Measurements from ENCODE around the gene BATF. TPM values are rescaled to one million over a fixed set of nuclear protein-coding genes. Genes with fewer than 3 reads are reported as not detected.

Gene BATF
- total and polyA plus RNA-seq, 4 experiments from 2014 or later: 17.1 to 53.8 (median 33.6) TPM

DNA sequence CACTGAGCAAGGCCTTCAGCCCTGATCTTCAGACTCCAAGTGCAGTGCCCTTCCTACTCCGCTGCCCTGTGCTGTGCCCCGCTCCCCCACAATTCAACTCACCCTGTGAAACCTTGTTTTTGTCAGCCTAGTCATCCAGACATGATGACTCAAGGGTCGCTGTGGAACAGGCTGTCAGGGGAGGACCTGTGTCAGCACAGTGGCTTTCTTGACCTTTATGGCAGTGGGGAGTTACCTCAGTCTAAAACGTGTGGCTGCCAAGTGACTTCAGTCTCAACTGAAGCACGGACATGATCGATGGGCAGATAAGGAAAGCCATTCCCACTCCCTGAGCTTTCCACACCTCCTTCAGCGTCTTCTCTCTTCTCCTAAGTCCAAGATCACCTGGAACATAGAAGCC, 39.8 kb downstream of the BATF start:
- ChIA-PET POLR2A (ENCODE audit: partially characterized antibody) (interaction anchor here (1.8 to 3.0 kb wide), 3 partner anchors 38 to 47 kb away, joined by 9 to 18 read pairs (median 10); partner anchors contain the start of gene BATF), CTCF (ENCODE audit: partially characterized antibody) (interaction anchor here (0.9 to 8.8 kb wide), 22 partner anchors 8 to 260 kb away, joined by 3 to 118 read pairs (median 10); partner anchors contain the start of gene BATF)
- H3K4me1 Mint-ChIP-seq: peaks cover 30 to 56% (median 37%) of the 10 kb centered on the region in 4 donors
- Histone ChIP-seq H3K9me3 (ENCODE audit: control insufficient read depth in 1 of 2, low read length in 2 of 2) (no peaks in the 10 kb centered on the region), H3K4me1 (ENCODE audit: insufficient read depth, low read length) (peaks cover 37% of the 10 kb centered on the region), H3K4me3 (ENCODE audit: low read length in 2 of 2) (no peak overlapping the region), H3K27ac (ENCODE audit: low read depth, low read length) (no peak overlapping the region), H3K36me3 (ENCODE audit: insufficient read depth, low read length) (no peaks in the 10 kb centered on the region), H3K27me3 (ENCODE audit: insufficient read depth, low read length) (no peaks in the 10 kb centered on the region)
- intact Hi-C loops (cut with micrococcal nuclease): loop anchor here (10.0 kb wide), 1 partner anchor 317 kb away; no protein-coding TSS in a partner anchor
- H3K36me3 Mint-ChIP-seq: peaks cover 1 to 3% of the 10 kb centered on the region in 2 donors
- no peaks in the 10 kb centered on the region for H3K9me3 Mint-ChIP-seq
- peak overlapping the region in 2 of 7 donors; percentile 30 to 82 for H3K27ac Mint-ChIP-seq
- peak overlapping the region in 1 of 8 donors; percentile 66 for H3K4me3 Mint-ChIP-seq
- H3K27me3 Mint-ChIP-seq: peaks cover 0 to 6% of the 10 kb centered on the region in 2 donors
- no peak for DNase-seq

DNA sequence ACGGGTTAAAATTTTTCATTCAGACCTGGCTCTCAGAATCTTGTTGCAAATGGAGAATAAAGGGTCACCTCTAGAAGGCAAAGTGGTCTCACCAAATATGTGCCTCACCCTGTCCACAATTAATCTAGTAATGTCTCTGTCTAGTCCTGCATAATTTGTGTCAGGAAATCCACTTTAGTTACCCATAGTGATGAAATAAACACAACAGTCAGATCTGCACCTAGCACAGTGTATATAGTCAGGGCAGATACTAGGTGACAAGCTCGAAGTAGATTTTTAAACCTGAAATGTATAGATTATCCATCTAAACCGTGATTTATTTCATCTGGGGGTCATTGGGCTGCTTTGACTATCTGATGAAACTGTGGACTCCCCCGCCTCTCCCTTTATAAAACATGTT, 40.2 kb downstream of the BATF start:
- Histone ChIP-seq H3K9me3 (ENCODE audit: control insufficient read depth in 1 of 2, low read length in 2 of 2) (no peaks in the 10 kb centered on the region), H3K4me3 (ENCODE audit: low read length in 2 of 2) (no peak overlapping the region), H3K27me3 (ENCODE audit: insufficient read depth, low read length) (no peaks in the 10 kb centered on the region), H3K27ac (ENCODE audit: low read depth, low read length) (no peak overlapping the region), H3K4me1 (ENCODE audit: insufficient read depth, low read length) (peaks cover 37% of the 10 kb centered on the region), H3K36me3 (ENCODE audit: insufficient read depth, low read length) (no peaks in the 10 kb centered on the region)
- H3K9me3 Mint-ChIP-seq: no peaks in the 10 kb centered on the region
- ChIA-PET POLR2A (ENCODE audit: partially characterized antibody) (interaction anchor here (2.2 to 3.0 kb wide), 2 partner anchors 39 to 47 kb away, joined by 9 to 18 read pairs; partner anchors contain the start of gene BATF), CTCF (ENCODE audit: partially characterized antibody) (interaction anchor here (1.4 to 8.8 kb wide), 17 partner anchors 8 to 431 kb away, joined by 3 to 118 read pairs (median 10); partner anchors contain the start of gene BATF)
- H3K4me1 Mint-ChIP-seq: peaks cover 30 to 56% (median 37%) of the 10 kb centered on the region in 4 donors
- peaks cover 0 to 6% of the 10 kb centered on the region in 2 donors for H3K27me3 Mint-ChIP-seq
- peaks cover 0 to 3% of the 10 kb centered on the region in 2 donors for H3K36me3 Mint-ChIP-seq
- H3K4me3 Mint-ChIP-seq: no peak overlapping the region
- peak overlapping the region in 3 of 7 donors; percentile 14 to 82 (median 30) for H3K27ac Mint-ChIP-seq
- intact Hi-C loops (cut with micrococcal nuclease): loop anchor here (10.0 kb wide), 1 partner anchor 318 kb away; no protein-coding TSS in a partner anchor
- DNase-seq: no peak

GRCh38 chr14:75563931-75564330, 41.7 kb downstream of the BATF start:
- peaks cover 44% of the 10 kb centered on the region for H3K4me1 ChIP-seq (ENCODE audit: insufficient read depth, low read length)
- no peaks in the 10 kb centered on the region for H3K9me3 ChIP-seq (ENCODE audit: control insufficient read depth in 1 of 2, low read length in 2 of 2)
- no peak overlapping the region for H3K4me3 ChIP-seq (ENCODE audit: low read length in 2 of 2)
- H3K4me3 Mint-ChIP-seq: no peak overlapping the region
- H3K27me3 ChIP-seq (ENCODE audit: insufficient read depth, low read length): no peaks in the 10 kb centered on the region
- POLR2A ChIA-PET (ENCODE audit: partially characterized antibody): no interaction called here
- DNase-seq: no peak
- H3K27ac Mint-ChIP-seq: peak overlapping the region in 2 of 7 donors; percentile 36 to 90
- H3K27ac ChIP-seq (ENCODE audit: low read depth, low read length): no peak overlapping the region
- peaks cover 34 to 69% (median 43%) of the 10 kb centered on the region in 4 donors for H3K4me1 Mint-ChIP-seq
- CTCF ChIA-PET (ENCODE audit: partially characterized antibody): interaction anchor here (1.2 to 8.8 kb wide), 9 partner anchors 9 to 432 kb away, joined by 3 to 118 read pairs (median 48); partner anchors contain the start of genes BATF and FLVCR2
- no peaks in the 10 kb centered on the region for H3K9me3 Mint-ChIP-seq
- peaks cover 0 to 6% of the 10 kb centered on the region in 2 donors for H3K27me3 Mint-ChIP-seq
- no peaks in the 10 kb centered on the region for H3K36me3 ChIP-seq (ENCODE audit: insufficient read depth, low read length)
- intact Hi-C loops (cut with micrococcal nuclease): loop anchor here (10.0 kb wide), 1 partner anchor 319 kb away; no protein-coding TSS in a partner anchor
- H3K36me3 Mint-ChIP-seq: peaks cover 0 to 3% of the 10 kb centered on the region in 2 donors

GRCh38 chr14:75565056-75565455, 42.8 kb downstream of the BATF start:
- H3K4me1 ChIP-seq (ENCODE audit: insufficient read depth, low read length): peaks cover 44% of the 10 kb centered on the region
- peaks cover 0 to 3% of the 10 kb centered on the region in 2 donors for H3K36me3 Mint-ChIP-seq
- ChIA-PET POLR2A (ENCODE audit: partially characterized antibody) (no interaction called here), CTCF (ENCODE audit: partially characterized antibody) (interaction anchor here (5.9 kb wide), 1 partner anchor 50 kb away, joined by 105 read pairs; no protein-coding TSS in a partner anchor)
- H3K4me1 Mint-ChIP-seq: peaks cover 34 to 67% (median 44%) of the 10 kb centered on the region in 4 donors
- no peaks in the 10 kb centered on the region for H3K27me3 ChIP-seq (ENCODE audit: insufficient read depth, low read length)
- intact Hi-C loops (cut with micrococcal nuclease): loop anchor here (5.0 to 10.0 kb wide), 2 partner anchors 320 to 438 kb away; partner anchors contain the start of gene NEK9
- H3K9me3 Mint-ChIP-seq: no peaks in the 10 kb centered on the region
- no peak overlapping the region for H3K27ac ChIP-seq (ENCODE audit: low read depth, low read length)
- no peak overlapping the region for H3K4me3 Mint-ChIP-seq
- H3K27me3 Mint-ChIP-seq: peaks cover 0 to 6% of the 10 kb centered on the region in 2 donors
- H3K4me3 ChIP-seq (ENCODE audit: low read length in 2 of 2): no peak overlapping the region
- H3K27ac Mint-ChIP-seq: peak overlapping the region; percentile 9 to 98 (median 48)
- H3K36me3 ChIP-seq (ENCODE audit: insufficient read depth, low read length): no peaks in the 10 kb centered on the region
- no peak for DNase-seq
- no peaks in the 10 kb centered on the region for H3K9me3 ChIP-seq (ENCODE audit: control insufficient read depth in 1 of 2, low read length in 2 of 2)

DNA sequence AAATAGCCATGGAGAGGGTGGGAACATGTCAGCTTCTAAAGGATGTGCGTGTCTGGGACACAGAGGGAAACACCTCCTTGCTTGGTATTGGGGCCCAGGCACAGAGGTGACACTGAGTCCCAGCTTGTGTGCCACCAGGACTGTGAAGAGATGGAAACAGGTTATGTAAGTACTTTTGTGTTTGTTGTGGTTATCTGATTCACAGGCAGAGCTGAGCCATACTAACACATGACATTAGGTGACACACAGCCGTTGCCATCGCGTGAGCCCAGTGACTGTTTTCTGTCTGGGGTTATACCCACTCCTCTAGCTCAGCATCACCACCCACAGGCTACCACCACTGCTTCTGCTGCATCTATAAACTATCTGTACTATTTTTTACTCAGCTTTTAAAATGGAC, 44.1 kb downstream of the BATF start:
- no peak overlapping the region for H3K4me3 ChIP-seq (ENCODE audit: low read length in 2 of 2)
- Mint-ChIP-seq H3K4me3 (peak overlapping the region in 4 of 8 donors; percentile 6 to 63 (median 22)), H3K27ac (peak overlapping the region; percentile 92 to 98 (median 94)), H3K36me3 (peaks cover 0 to 3% of the 10 kb centered on the region in 2 donors), H3K4me1 (peaks cover 27 to 56% (median 34%) of the 10 kb centered on the region in 4 donors), H3K27me3 (peaks cover 0 to 6% of the 10 kb centered on the region in 2 donors), H3K9me3 (no peaks in the 10 kb centered on the region)
- H3K9me3 ChIP-seq (ENCODE audit: control insufficient read depth in 1 of 2, low read length in 2 of 2): no peaks in the 10 kb centered on the region
- ChIA-PET CTCF (ENCODE audit: partially characterized antibody) (interaction anchor here (0.7 to 3.4 kb wide), 13 partner anchors 9 to 262 kb away, joined by 3 to 33 read pairs (median 3); partner anchors contain the start of gene FLVCR2), POLR2A (ENCODE audit: partially characterized antibody) (interaction anchor here (0.6 to 1.4 kb wide), 12 partner anchors 11 to 307 kb away, joined by 3 to 12 read pairs (median 4); partner anchors contain the start of genes BATF, ERG28, FLVCR2 and TTLL5)
- H3K36me3 ChIP-seq (ENCODE audit: insufficient read depth, low read length): no peaks in the 10 kb centered on the region
- intact Hi-C loops (cut with micrococcal nuclease): loop anchor here (5.0 to 10.0 kb wide), 2 partner anchors 322 to 439 kb away; partner anchors contain the start of gene NEK9
- peak overlapping the region; percentile 13 for H3K27ac ChIP-seq (ENCODE audit: low read depth, low read length)
- DNase-seq: peak; percentile 49 to 86 (median 69)
- no peaks in the 10 kb centered on the region for H3K27me3 ChIP-seq (ENCODE audit: insufficient read depth, low read length)
- peaks cover 36% of the 10 kb centered on the region for H3K4me1 ChIP-seq (ENCODE audit: insufficient read depth, low read length)

DNA sequence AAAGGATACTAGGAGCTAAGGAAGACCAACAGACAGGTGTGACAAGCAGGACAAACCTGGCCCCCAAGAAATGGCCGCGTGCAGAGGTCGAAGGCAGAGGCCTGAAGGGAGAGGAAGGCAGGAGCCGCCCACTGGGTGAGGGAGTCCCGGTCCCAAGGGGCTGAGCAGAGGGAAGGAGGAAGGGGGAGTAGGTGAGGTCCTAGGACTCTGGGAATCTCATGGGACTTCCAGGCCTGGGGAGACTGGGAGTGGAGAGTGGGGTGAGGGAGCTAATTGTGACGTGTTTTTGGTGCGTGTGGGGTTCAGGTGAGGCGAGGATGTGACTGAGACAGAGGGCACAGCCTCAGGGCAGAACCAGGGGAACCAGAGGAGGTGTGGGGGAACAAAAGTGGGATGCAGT, 44.5 kb downstream of the BATF start:
- H3K4me3 ChIP-seq (ENCODE audit: low read length in 2 of 2): no peak overlapping the region
- Mint-ChIP-seq H3K4me3 (peak overlapping the region in 3 of 8 donors; percentile 6 to 63 (median 24)), H3K27ac (peak overlapping the region; percentile 92 to 98 (median 94)), H3K9me3 (no peaks in the 10 kb centered on the region), H3K27me3 (peaks cover 0 to 6% of the 10 kb centered on the region in 2 donors), H3K36me3 (peaks cover 1 to 3% of the 10 kb centered on the region in 2 donors), H3K4me1 (peaks cover 24 to 51% (median 30%) of the 10 kb centered on the region in 4 donors)
- peak overlapping the region; percentile 13 for H3K27ac ChIP-seq (ENCODE audit: low read depth, low read length)
- H3K9me3 ChIP-seq (ENCODE audit: control insufficient read depth in 1 of 2, low read length in 2 of 2): no peaks in the 10 kb centered on the region
- peaks cover 33% of the 10 kb centered on the region for H3K4me1 ChIP-seq (ENCODE audit: insufficient read depth, low read length)
- ChIA-PET POLR2A (ENCODE audit: partially characterized antibody) (interaction anchor here (0.6 to 1.4 kb wide), 12 partner anchors 11 to 308 kb away, joined by 3 to 12 read pairs (median 4); partner anchors contain the start of genes BATF, ERG28, FLVCR2 and TTLL5), CTCF (ENCODE audit: partially characterized antibody) (interaction anchor here (0.7 to 3.4 kb wide), 13 partner anchors 9 to 262 kb away, joined by 3 to 33 read pairs (median 3); partner anchors contain the start of gene FLVCR2)
- no peaks in the 10 kb centered on the region for H3K27me3 ChIP-seq (ENCODE audit: insufficient read depth, low read length)
- no peaks in the 10 kb centered on the region for H3K36me3 ChIP-seq (ENCODE audit: insufficient read depth, low read length)
- intact Hi-C loops (cut with micrococcal nuclease): loop anchor here (5.0 to 10.0 kb wide), 2 partner anchors 322 to 439 kb away; partner anchors contain the start of gene NEK9
- no peak for DNase-seq

Measured in CD4-positive, alpha-beta memory T cell (primary cell).